ENCODE data around the gene FUS. TPM values are rescaled to one million over a fixed set of nuclear protein-coding genes. Genes with fewer than 3 reads are reported as not detected.
"Not testable (repeated sequence)": the region's sequence is repeated elsewhere in the genome, so short reads cannot be mapped to it uniquely, and the experiment has no call there.

Gene FUS
- total and polyA plus RNA-seq, 2 donors (not counting 3 experiments of a cell fraction or from before 2014, with no cell fraction given), result 307 to 569 TPM

GRCh38 chr16:31143011-31143693 is 36.8 kb upstream of the FUS start:
- ChIA-PET CTCF (interaction anchor here (0.7 to 2.6 kb wide), 35 partner anchors 9 to 726 kb away, joined by 3 to 31 read pairs (median 7); partner anchors contain the start of genes ARMC5, FUS, HSD3B7 and KAT8), POLR2A (interaction anchor here (2.7 kb wide), 2 partner anchors 26 to 37 kb away, joined by 31 to 37 read pairs; partner anchors contain the start of genes FUS and KAT8)
- TF ChIP-seq GATA2 (IDR thresholded peaks at IDR 0.05; ENCODE audit: insufficient read depth, insufficient read length, low read depth, low read length) (no peak), JUN (IDR thresholded peaks at IDR 0.05; ENCODE audit: borderline replicate concordance, insufficient read depth, insufficient read length, low read depth) (no peak), FOS (IDR thresholded peaks at IDR 0.05; ENCODE audit: borderline replicate concordance, insufficient read depth, low read length) (no peak), POLR2AphosphoS5 (IDR thresholded peaks at IDR 0.05; ENCODE audit: insufficient read depth, low read depth, low read length) (no peak)
- Histone ChIP-seq H4K20me1 (replicated peaks; ENCODE audit: control insufficient read depth, extremely low read depth, insufficient read depth, low read length) (no peaks in the 10 kb centered on the region), H3K4me1 (ENCODE audit: control insufficient read depth, extremely low read depth, insufficient read depth, low read length) (peaks cover 13% of the 10 kb centered on the region), H3K9ac (replicated peaks; ENCODE audit: extremely low read depth, insufficient read depth, low read length) (no peak overlapping the region), H3K4me2 (ENCODE audit: insufficient read depth, low read length) (no peak overlapping the region), H3K79me2 (ENCODE audit: control insufficient read depth, insufficient read depth, low read length) (no peaks in the 10 kb centered on the region), H3K4me3 (replicated peaks in 1 of 3; ENCODE audit: insufficient read depth in 1 of 3, low read depth in 1 of 3, low read length in 3 of 3) (no peak overlapping the region), H3K27ac (ENCODE audit: insufficient read depth, low read depth, low read length) (no peak overlapping the region), H2AFZ (ENCODE audit: low read depth, low read length) (peak overlapping the region; percentile 96), H3K36me3 (ENCODE audit: control insufficient read depth in 2 of 2, extremely low read depth in 1 of 2, insufficient read depth in 2 of 2, low read length in 2 of 2) (no peaks in the 10 kb centered on the region), H3K9me3 (replicated peaks; ENCODE audit: control insufficient read depth, insufficient read depth, low read length) (no peaks in the 10 kb centered on the region), H3K9me1 (replicated peaks; ENCODE audit: control insufficient read depth, extremely low read depth, insufficient read depth, low read length) (no peaks in the 10 kb centered on the region), H3K27me3 (ENCODE audit: control insufficient read depth in 2 of 2, insufficient read depth in 2 of 2, low read length in 2 of 2) (peaks cover 13 to 21% of the 10 kb centered on the region in 2 experiments)
- no peak for FAIRE-seq
- intact Hi-C loops (cut with micrococcal nuclease), result loop anchor here (2.0 to 5.0 kb wide), 2 partner anchors 36 to 726 kb away; partner anchors contain the start of gene BCKDK
- DNase-seq (ENCODE audit: low read depth, low spot score), result no peak
- no TSS peak for BruUV-seq (replicated peaks)
- dilution Hi-C loops (cut with MboI; ENCODE audit: extremely low pct_ligation_motif_present, low sequenced_read_pairs), result no loop called here

- H3K9ac ChIP-seq (replicated peaks; ENCODE audit: extremely low read depth, insufficient read depth, low read length), result no peak overlapping the region
- H3K4me3 ChIP-seq (replicated peaks in 1 of 3; ENCODE audit: insufficient read depth in 1 of 3, low read depth in 1 of 3, low read length in 3 of 3), result no peak overlapping the region
- H3K27ac ChIP-seq (ENCODE audit: insufficient read depth, low read depth, low read length), result no peak overlapping the region
- peaks cover 13% of the 10 kb centered on the region for H3K4me1 ChIP-seq (ENCODE audit: control insufficient read depth, extremely low read depth, insufficient read depth, low read length)
- no peaks in the 10 kb centered on the region for H3K9me1 ChIP-seq (replicated peaks; ENCODE audit: control insufficient read depth, extremely low read depth, insufficient read depth, low read length)
- dilution Hi-C loops (cut with MboI; ENCODE audit: extremely low pct_ligation_motif_present, low sequenced_read_pairs) (no loop called here), intact Hi-C loops (cut with micrococcal nuclease) (loop anchor here (2.0 to 5.0 kb wide), 2 partner anchors 36 to 725 kb away; partner anchors contain the start of gene BCKDK)
- BruUV-seq (replicated peaks), result no TSS peak
- H3K9me3 ChIP-seq (replicated peaks; ENCODE audit: control insufficient read depth, insufficient read depth, low read length), result no peaks in the 10 kb centered on the region
- TF ChIP-seq GATA2 (IDR thresholded peaks at IDR 0.05; ENCODE audit: insufficient read depth, insufficient read length, low read depth, low read length), result no peak
- POLR2A ChIA-PET, result interaction anchor here (2.7 kb wide), 2 partner anchors 26 to 36 kb away, joined by 31 to 37 read pairs; partner anchors contain the start of genes FUS and KAT8
- no peaks in the 10 kb centered on the region for H3K36me3 ChIP-seq (ENCODE audit: control insufficient read depth in 2 of 2, extremely low read depth in 1 of 2, insufficient read depth in 2 of 2, low read length in 2 of 2)
- no peak for DNase-seq (ENCODE audit: low read depth, low spot score)
- no peaks in the 10 kb centered on the region for H4K20me1 ChIP-seq (replicated peaks; ENCODE audit: control insufficient read depth, extremely low read depth, insufficient read depth, low read length)
- H2AFZ ChIP-seq (ENCODE audit: low read depth, low read length), result no peak overlapping the region
- CTCF ChIA-PET, result interaction anchor here (0.7 to 2.1 kb wide), 6 partner anchors 8 to 299 kb away, joined by 3 to 12 read pairs (median 4); partner anchors contain the start of gene ZNF843
- no peak for FAIRE-seq
- H3K4me2 ChIP-seq (ENCODE audit: insufficient read depth, low read length), result no peak overlapping the region
- H3K79me2 ChIP-seq (ENCODE audit: control insufficient read depth, insufficient read depth, low read length), result no peaks in the 10 kb centered on the region
- H3K27me3 ChIP-seq (ENCODE audit: control insufficient read depth in 2 of 2, insufficient read depth in 2 of 2, low read length in 2 of 2), result peaks cover 15 to 21% of the 10 kb centered on the region in 2 experiments
These were observed 36.2 kb upstream of the FUS start for GRCh38 chr16:31143694-31144148.

GRCh38 chr16:31144418-31144817 is 35.5 kb upstream of the FUS start:
- POLR2A ChIA-PET; DNase-seq (ENCODE audit: low read depth, low spot score); H3K9me3 ChIP-seq (replicated peaks; ENCODE audit: control insufficient read depth, insufficient read depth, low read length); H3K4me2 ChIP-seq (ENCODE audit: insufficient read depth, low read length); dilution Hi-C loops (cut with MboI; ENCODE audit: extremely low pct_ligation_motif_present, low sequenced_read_pairs); H4K20me1 ChIP-seq (replicated peaks; ENCODE audit: control insufficient read depth, extremely low read depth, insufficient read depth, low read length); H3K27ac ChIP-seq (ENCODE audit: insufficient read depth, low read depth, low read length); H3K9ac ChIP-seq (replicated peaks; ENCODE audit: extremely low read depth, insufficient read depth, low read length); H3K9me1 ChIP-seq (replicated peaks; ENCODE audit: control insufficient read depth, extremely low read depth, insufficient read depth, low read length); H3K36me3 ChIP-seq (ENCODE audit: control insufficient read depth in 2 of 2, extremely low read depth in 1 of 2, insufficient read depth in 2 of 2, low read length in 2 of 2); H3K79me2 ChIP-seq (ENCODE audit: control insufficient read depth, insufficient read depth, low read length); H3K4me1 ChIP-seq (ENCODE audit: control insufficient read depth, extremely low read depth, insufficient read depth, low read length); H3K4me3 ChIP-seq (replicated peaks in 1 of 3; ENCODE audit: insufficient read depth in 1 of 3, low read depth in 1 of 3, low read length in 3 of 3); H2AFZ ChIP-seq (ENCODE audit: low read depth, low read length); FAIRE-seq; BruUV-seq (replicated peaks): not testable (repeated sequence)
- CTCF ChIA-PET, result interaction anchor here (1.1 to 1.4 kb wide), 2 partner anchors 14 to 191 kb away, joined by 4 to 5 read pairs; no protein-coding TSS in a partner anchor
- H3K27me3 ChIP-seq (ENCODE audit: control insufficient read depth in 2 of 2, insufficient read depth in 2 of 2, low read length in 2 of 2), result peaks cover 15 to 24% of the 10 kb centered on the region in 2 experiments
- intact Hi-C loops (cut with micrococcal nuclease), result loop anchor here (5.0 kb wide), 1 partner anchor 37 kb away; the partner anchor contains the start of gene BCKDK
